MM.1S (cell line): Measurements from ENCODE around the gene APLN.

Source experiments
- DNase-seq: peaks from one replicate; pipeline ENCODE4 v3.0.0-alpha.2; 2015
- H2AFZ ChIP-seq: fragments of 300-600 bp; sonication (generic); 2 replicates; pipeline ENCODE4 v1.6.0; 2016; ENCODE audit warnings: antibody characterized with exemption, low read length
- H3F3A ChIP-seq: fragments of 300-600 bp; sonication (generic); 2 replicates; pipeline ENCODE4 v1.6.1; 2016; ENCODE audit warnings: mild to moderate bottlenecking, antibody characterized with exemption, low read length, moderate library complexity, mixed read lengths; ENCODE audit not compliant: insufficient read depth
- H3K27ac ChIP-seq: fragments of 300-600 bp; sonication (generic); 2 replicates; pipeline ENCODE4 v1.5.1; 2016; ENCODE audit warnings: mild to moderate bottlenecking, low read length
- H3K27me3 ChIP-seq: fragments of 300-600 bp; sonication (generic); replicated peaks from 2 replicates; pipeline ENCODE4 v1.6.0; 2016; ENCODE audit warnings: low read length; ENCODE audit not compliant: insufficient read depth
- H3K36me3 ChIP-seq: fragments of 300-600 bp; sonication (generic); replicated peaks from 2 replicates; pipeline ENCODE4 v1.6.1; 2016; ENCODE audit warnings: mild to moderate bottlenecking, low read length, mixed read lengths; ENCODE audit not compliant: insufficient read depth
- H3K4me1 ChIP-seq: fragments of 300-600 bp; sonication (generic); 2 replicates; pipeline ENCODE4 v1.6.1; 2016; ENCODE audit warnings: low read length, mixed read lengths
- H3K4me2 ChIP-seq: fragments of 300-600 bp; sonication (generic); 2 replicates; pipeline ENCODE4 v1.6.0; 2016; ENCODE audit warnings: low read depth, low read length
- H3K4me3 ChIP-seq: fragments of 300-600 bp; sonication (generic); 2 replicates; pipeline ENCODE4 v1.5.1; 2016; ENCODE audit warnings: low read length, mixed read lengths
- H3K79me2 ChIP-seq: fragments of 300-600 bp; sonication (generic); 2 replicates; pipeline ENCODE4 v1.6.1; 2016; ENCODE audit warnings: mixed run types, low read length, mixed read lengths
- H3K9ac ChIP-seq: fragments of 300-600 bp; sonication (generic); 2 replicates; pipeline ENCODE4 v1.6.1; 2016; ENCODE audit warnings: low read length, mixed read lengths
- H3K9me2 ChIP-seq: fragments of 300-600 bp; sonication (generic); replicated peaks from 2 replicates; pipeline ENCODE4 v1.6.1; 2016; ENCODE audit warnings: mild to moderate bottlenecking, low read length, mixed read lengths; ENCODE audit not compliant: insufficient read depth
- H3K9me3 ChIP-seq: fragments of 300-600 bp; sonication (generic); replicated peaks from 2 replicates; pipeline ENCODE4 v1.6.1; 2016; ENCODE audit warnings: mild to moderate bottlenecking, low read length, mixed read lengths; ENCODE audit not compliant: insufficient read depth
- H4K20me1 ChIP-seq: fragments of 300-600 bp; sonication (generic); 2 replicates; pipeline ENCODE4 v1.6.1; 2016; ENCODE audit warnings: mild to moderate bottlenecking, low read length, moderate library complexity, mixed read lengths; ENCODE audit not compliant: insufficient read depth
- CTCF ChIP-seq: fragments of 300-600 bp; sonication (generic); IDR thresholded peaks from 2 replicates; pipeline ENCODE4 v1.5.1; 2016; ENCODE audit warnings: antibody characterized with exemption, low read length, mixed read lengths
- EZH2 ChIP-seq: fragments of 300-600 bp; sonication (generic); optimal IDR thresholded peaks from 2 replicates; pipeline ENCODE3; 2017; ENCODE audit warnings: low read depth, mild to moderate bottlenecking, antibody characterized with exemption, low read length, mixed read lengths
- EZH2phosphoT487 ChIP-seq: fragments of 300-600 bp; sonication (generic); IDR thresholded peaks from 2 replicates; pipeline ENCODE4 v1.6.1; 2018; ENCODE audit warnings: antibody characterized with exemption, low read length

The APLN gene

DNA sequence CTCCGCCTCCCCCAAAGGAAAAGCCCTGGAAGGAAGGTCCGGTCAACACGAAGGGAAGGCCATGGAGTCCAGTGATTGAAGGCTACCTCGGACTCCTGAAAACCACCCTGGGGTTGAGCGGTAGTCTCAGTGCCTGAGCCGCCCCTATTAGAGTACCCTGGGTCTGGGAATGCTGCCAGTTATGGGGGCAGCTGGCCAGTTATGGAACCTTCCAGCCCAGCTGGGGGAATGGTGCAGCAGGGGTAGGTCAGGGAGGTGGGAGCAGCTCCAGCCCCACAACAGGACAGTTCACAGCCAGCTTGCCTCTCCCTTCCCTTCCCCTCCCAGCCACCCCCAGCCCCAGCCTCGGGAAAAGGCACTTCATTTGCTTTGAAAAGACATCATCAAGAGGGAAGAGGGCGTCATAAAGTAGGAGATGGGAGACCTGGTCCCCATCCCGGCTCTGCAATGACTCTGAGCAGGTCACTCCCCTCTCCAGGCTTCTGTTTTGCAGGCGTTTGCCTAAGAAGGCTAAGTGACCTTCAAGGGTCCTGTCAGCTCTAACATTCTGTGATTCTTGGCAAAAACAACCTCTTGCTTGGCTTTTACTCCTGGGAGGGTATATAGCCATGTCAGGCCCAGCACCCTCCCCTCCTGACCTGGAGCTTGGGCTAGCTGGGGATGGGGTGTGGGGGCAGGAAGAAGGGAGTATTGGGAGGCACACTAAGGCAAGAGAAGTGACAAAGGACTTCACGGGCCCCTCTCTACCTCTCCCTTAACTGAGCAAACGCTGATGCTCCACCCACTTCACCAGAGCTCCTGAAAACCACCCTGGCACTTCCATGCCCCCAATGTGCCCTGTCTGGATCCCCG is 8.0 kb downstream of the APLN start:
- H3K9me2 ChIP-seq, result no peaks in the 10 kb centered on the region
- H3F3A ChIP-seq, result no peaks in the 10 kb centered on the region
- H3K27me3 ChIP-seq, result no peaks in the 10 kb centered on the region
- TF ChIP-seq CTCF (no peak), EZH2 (no peak), EZH2phosphoT487 (no peak)
- no peaks in the 10 kb centered on the region for H3K4me1 ChIP-seq
- H3K9ac ChIP-seq, result no peak overlapping the region
- H3K27ac ChIP-seq, result no peak overlapping the region
- no peak for DNase-seq
- no peaks in the 10 kb centered on the region for H3K36me3 ChIP-seq
- H3K4me2 ChIP-seq, result no peak overlapping the region
- H3K4me3 ChIP-seq, result no peak overlapping the region
- H3K9me3 ChIP-seq, result no peaks in the 10 kb centered on the region
- H3K79me2 ChIP-seq, result no peaks in the 10 kb centered on the region
- no peak overlapping the region for H2AFZ ChIP-seq
- H4K20me1 ChIP-seq, result no peaks in the 10 kb centered on the region

DNA sequence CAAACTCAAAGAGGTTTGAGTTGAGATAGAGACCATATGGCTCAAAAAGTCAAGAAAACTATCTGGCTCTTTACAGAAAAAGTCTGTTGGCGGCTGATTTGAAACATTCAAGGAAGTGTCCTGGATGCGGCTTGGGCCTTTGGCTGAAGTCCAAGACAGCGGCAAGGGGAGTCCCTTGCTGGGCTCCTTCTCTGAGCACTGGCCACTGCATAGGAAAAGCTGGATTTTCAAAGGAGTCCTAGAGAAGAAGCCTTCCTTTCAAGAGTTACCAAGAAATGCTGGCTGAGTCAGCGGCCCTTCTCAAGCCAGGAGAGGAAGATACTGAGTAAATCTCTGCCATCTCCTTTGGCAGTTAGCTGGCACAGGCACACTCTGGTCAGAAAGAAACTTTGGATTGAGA is 12.1 kb downstream of the APLN start:
- no peak for TF ChIP-seq EZH2
- TF ChIP-seq CTCF, result no peak
- TF ChIP-seq EZH2phosphoT487, result no peak
- H3K27me3 ChIP-seq, result no peaks in the 10 kb centered on the region
- H3K4me1 ChIP-seq, result no peaks in the 10 kb centered on the region; the same call in 1 of the 2 replicates
- H3K79me2 ChIP-seq, result no peaks in the 10 kb centered on the region
- H3K4me3 ChIP-seq, result no peak overlapping the region
- H3K36me3 ChIP-seq, result no peaks in the 10 kb centered on the region
- H3F3A ChIP-seq, result no peaks in the 10 kb centered on the region
- H4K20me1 ChIP-seq, result no peaks in the 10 kb centered on the region
- H3K9me3 ChIP-seq, result no peaks in the 10 kb centered on the region
- H3K4me2 ChIP-seq, result no peak overlapping the region
- no peak overlapping the region for H3K9ac ChIP-seq
- DNase-seq, result no peak
- no peaks in the 10 kb centered on the region for H3K9me2 ChIP-seq
- H3K27ac ChIP-seq, result no peak overlapping the region
- no peak overlapping the region for H2AFZ ChIP-seq

- Histone ChIP-seq H3K36me3 (no peaks in the 10 kb centered on the region), H4K20me1 (no peaks in the 10 kb centered on the region), H3K4me1 (no peaks in the 10 kb centered on the region; the same call in 1 of the 2 replicates), H3K27ac (no peak overlapping the region), H3K4me2 (no peak overlapping the region), H3K9me3 (no peaks in the 10 kb centered on the region), H3F3A (no peaks in the 10 kb centered on the region), H3K9me2 (no peaks in the 10 kb centered on the region), H3K4me3 (no peak overlapping the region), H3K27me3 (no peaks in the 10 kb centered on the region), H3K9ac (no peak overlapping the region), H2AFZ (no peak overlapping the region), H3K79me2 (no peaks in the 10 kb centered on the region)
- no peak for DNase-seq
- TF ChIP-seq EZH2phosphoT487, result no peak
- TF ChIP-seq EZH2, result no peak
- TF ChIP-seq CTCF, result no peak
These were observed 12.8 kb downstream of the APLN start for GRCh38 chrX:129641941-129642340.
